HepG2 (cell line): ENCODE results near the gene GPS1. TPM values are rescaled to one million over a fixed set of nuclear protein-coding genes. Genes with fewer than 3 reads are reported as not detected.

Experiments used
- ATAD3A ChIP-seq: sonication (generic); formaldehyde crosslinking; IDR thresholded peaks from 2 replicates; pipeline ENCODE4 v1.4.0; 2020; ENCODE audit warnings: missing genetic modification reagents
- CENPX ChIP-seq: sonication (generic); formaldehyde crosslinking; IDR thresholded peaks from 2 replicates; pipeline ENCODE4 v1.9.0; 2021; ENCODE audit warnings: mild to moderate bottlenecking, missing genetic modification reagents, moderate library complexity
- ELF4 ChIP-seq: sonication (generic); formaldehyde crosslinking; IDR thresholded peaks from 2 replicates; pipeline ENCODE4 v1.5.0; 2020; ENCODE audit warnings: missing genetic modification reagents, mild to moderate bottlenecking, moderate library complexity, borderline replicate concordance
- EP300 ChIP-seq, 3 experiments: sonication (generic) in 1 of 3; formaldehyde crosslinking in 1 of 3; IDR thresholded peaks; 2 replicates each; pipeline versions ENCODE4 v1.5.1 to v1.6.1; 2011 to 2020; ENCODE audit warnings: low read depth in 2 of 3, low read length in 2 of 3, borderline replicate concordance in 1 of 3, improper control_type of control experiment in 1 of 3, mild to moderate bottlenecking in 1 of 3, missing genetic modification reagents in 1 of 3, moderate library complexity in 1 of 3
- FOXK1 ChIP-seq: sonication (generic); formaldehyde crosslinking; IDR thresholded peaks from 2 replicates; pipeline ENCODE4 v1.4.0; 2020; ENCODE audit warnings: low read depth, missing genetic modification reagents, borderline replicate concordance
- FOXK2 ChIP-seq: fragments of 450-650 bp; IDR thresholded peaks from 2 replicates; pipeline ENCODE4 v1.6.1; 2016
- GTF3A ChIP-seq: sonication (generic); formaldehyde crosslinking; conservative IDR thresholded peaks from 2 replicates; pipeline ENCODE4 v1.4.0; 2020; ENCODE audit warnings: mild to moderate bottlenecking, missing genetic modification reagents
- HDAC6 ChIP-seq: fragments of 200-600 bp; sonication (generic); IDR thresholded peaks from 2 replicates; pipeline ENCODE4 v1.7.0; 2017; ENCODE audit warnings: mild to moderate bottlenecking, antibody characterized with exemption, low read length, low read depth
- IRF2 ChIP-seq: IDR thresholded peaks from 2 replicates; pipeline ENCODE4 v1.6.1; 2018; ENCODE audit warnings: missing genetic modification reagents, missing compliant biosample characterization
- MAFG ChIP-seq: sonication (generic); formaldehyde crosslinking; IDR thresholded peaks from 2 replicates; pipeline ENCODE4 v1.5.1; 2020; ENCODE audit warnings: mild to moderate bottlenecking, missing genetic modification reagents
- NPAS2 ChIP-seq: sonication (generic); formaldehyde crosslinking; IDR thresholded peaks from 2 replicates; pipeline ENCODE4 v1.8.0; 2022; ENCODE audit warnings: mild to moderate bottlenecking, missing genetic modification reagents, borderline replicate concordance
- RFXANK ChIP-seq: IDR thresholded peaks from 2 replicates; pipeline ENCODE4 v1.6.1; 2016
- TAF1 ChIP-seq: sonication (generic); formaldehyde crosslinking; IDR thresholded peaks from 2 replicates; pipeline ENCODE4 v1.4.0; 2020; ENCODE audit warnings: missing genetic modification reagents
- THAP7 ChIP-seq: sonication (generic); formaldehyde crosslinking; IDR thresholded peaks from 2 replicates; pipeline ENCODE4 v1.8.1; 2023; ENCODE audit warnings: mild to moderate bottlenecking, missing genetic modification reagents
- TP53 ChIP-seq: sonication (generic); formaldehyde crosslinking; conservative IDR thresholded peaks from 2 replicates; pipeline ENCODE4 v1.4.0; 2020; ENCODE audit warnings: missing genetic modification reagents
- ZNF235 ChIP-seq: sonication (generic); formaldehyde crosslinking; IDR thresholded peaks from 2 replicates; pipeline ENCODE4 v1.8.1; 2023; ENCODE audit warnings: mild to moderate bottlenecking, missing genetic modification reagents, borderline replicate concordance
- ZNF276 ChIP-seq: sonication (generic); formaldehyde crosslinking; IDR thresholded peaks from 2 replicates; pipeline ENCODE4 v1.4.0; 2020; ENCODE audit warnings: mild to moderate bottlenecking, low read depth, missing genetic modification reagents
- ZNF484 ChIP-seq: sonication (generic); formaldehyde crosslinking; IDR thresholded peaks from 2 replicates; pipeline ENCODE4 v1.5.1; 2020; ENCODE audit warnings: mild to moderate bottlenecking, low read depth, missing genetic modification reagents, borderline replicate concordance
- ZNF841 ChIP-seq: sonication (generic); formaldehyde crosslinking; IDR thresholded peaks from 2 replicates; pipeline ENCODE4 v1.8.1; 2023; ENCODE audit warnings: missing genetic modification reagents, borderline replicate concordance
- polyA plus RNA-seq, 8 experiments: library from polyadenylated mRNA; depleted of rRNA in 3 of 8; stranded (reverse) in 7 of 8; unstranded in 1 of 8; fragments of >200 nt; fragmentation: Illumina TruSeq in 4 of 8; extraction: Trizol in 4 of 8; gene quantifications; 2 replicates each; pipeline versions ENCODE4 v1.2.1 to v1.2.3, GENCODE V29; 2011 to 2016; ENCODE audit warnings: low read depth in 4 of 8, missing spikeins in 1 of 8, mixed read lengths in 1 of 8; ENCODE audit not compliant: insufficient read depth in 1 of 8
- total RNA-seq, 5 experiments: library from RNA; depleted of rRNA; stranded (reverse); fragments of >200 nt; fragmentation: Illumina TruSeq; extraction: Trizol; gene quantifications; 2 replicates each; pipeline ENCODE4 v1.2.3, GENCODE V29; 2016; ENCODE audit warnings: low read depth in 1 of 5
- TF ChIP-seq, protein P1 (sequence below): sonication (generic); formaldehyde crosslinking; IDR thresholded peaks from 2 replicates; pipeline ENCODE4 v1.8.0; 2022; ENCODE audit warnings: missing genetic modification reagents, mild to moderate bottlenecking, borderline replicate concordance
- TF ChIP-seq, protein P2 (sequence below): sonication (generic); formaldehyde crosslinking; IDR thresholded peaks from 2 replicates; pipeline ENCODE4 v1.4.0; 2020; ENCODE audit warnings: low read depth, mild to moderate bottlenecking, missing genetic modification reagents
- TF ChIP-seq, protein P3 (sequence below): IDR thresholded peaks from 2 replicates; pipeline ENCODE4 v1.6.1; 2016

GPS1 gene
- total and polyA plus RNA-seq, 2 of the 13 experiments (the other 11 are each of a cell fraction or from before 2014, with no cell fraction given), result 124 to 128 TPM

GRCh38 chr17:82021107-82021899 is 30.4 kb upstream of the GPS1 start (continued):
- TF ChIP-seq HDAC6, result no peak
- TF ChIP-seq, protein P1, sequence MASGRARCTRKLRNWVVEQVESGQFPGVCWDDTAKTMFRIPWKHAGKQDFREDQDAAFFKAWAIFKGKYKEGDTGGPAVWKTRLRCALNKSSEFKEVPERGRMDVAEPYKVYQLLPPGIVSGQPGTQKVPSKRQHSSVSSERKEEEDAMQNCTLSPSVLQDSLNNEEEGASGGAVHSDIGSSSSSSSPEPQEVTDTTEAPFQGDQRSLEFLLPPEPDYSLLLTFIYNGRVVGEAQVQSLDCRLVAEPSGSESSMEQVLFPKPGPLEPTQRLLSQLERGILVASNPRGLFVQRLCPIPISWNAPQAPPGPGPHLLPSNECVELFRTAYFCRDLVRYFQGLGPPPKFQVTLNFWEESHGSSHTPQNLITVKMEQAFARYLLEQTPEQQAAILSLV (CRISPR knock-in tag), result no peak
- no peak for TF ChIP-seq ZNF484 (CRISPR knock-in tag)
- 0 out of 4 replicates have a peak, but pooled peaks of 1 of the 2 experiments have one; percentile 18 for TF ChIP-seq EP300 (IDR thresholded peaks at IDR 0.05; ENCODE audit: low read depth in 2 of 2, low read length in 2 of 2)
- 0 out of 2 replicates have a peak, but pooled peaks have one; percentile 32 for TF ChIP-seq EP300 (CRISPR knock-in tag; IDR thresholded peaks at IDR 0.05; ENCODE audit: borderline replicate concordance)
- no peak for TF ChIP-seq ATAD3A (CRISPR knock-in tag)
- no peak; the same call in 1 of the 2 replicates for TF ChIP-seq ZNF235 (CRISPR knock-in tag)
- 0 out of 2 replicates have a peak, but pooled peaks have one; percentile 44 for TF ChIP-seq GTF3A
- TF ChIP-seq ZNF841, result no peak
- TF ChIP-seq ZNF276 (CRISPR knock-in tag), result 0 out of 2 replicates have a peak, but pooled peaks have one; percentile 13
- TF ChIP-seq MAFG (CRISPR knock-in tag), result no peak
- TF ChIP-seq FOXK2, result no peak
- TF ChIP-seq, protein P2, sequence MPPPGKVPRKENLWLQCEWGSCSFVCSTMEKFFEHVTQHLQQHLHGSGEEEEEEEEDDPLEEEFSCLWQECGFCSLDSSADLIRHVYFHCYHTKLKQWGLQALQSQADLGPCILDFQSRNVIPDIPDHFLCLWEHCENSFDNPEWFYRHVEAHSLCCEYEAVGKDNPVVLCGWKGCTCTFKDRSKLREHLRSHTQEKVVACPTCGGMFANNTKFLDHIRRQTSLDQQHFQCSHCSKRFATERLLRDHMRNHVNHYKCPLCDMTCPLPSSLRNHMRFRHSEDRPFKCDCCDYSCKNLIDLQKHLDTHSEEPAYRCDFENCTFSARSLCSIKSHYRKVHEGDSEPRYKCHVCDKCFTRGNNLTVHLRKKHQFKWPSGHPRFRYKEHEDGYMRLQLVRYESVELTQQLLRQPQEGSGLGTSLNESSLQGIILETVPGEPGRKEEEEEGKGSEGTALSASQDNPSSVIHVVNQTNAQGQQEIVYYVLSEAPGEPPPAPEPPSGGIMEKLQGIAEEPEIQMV, result 0 out of 2 replicates have a peak, but pooled peaks have one; percentile 68
- TF ChIP-seq ELF4 (CRISPR knock-in tag), result no peak
- peak; percentile 73; the same call in 1 of the 2 replicates for TF ChIP-seq TP53
- TF ChIP-seq THAP7, result no peak; the same call in 1 of the 2 replicates
- no peak; the same call in 1 of the 2 replicates for TF ChIP-seq FOXK1 (CRISPR knock-in tag)
- TF ChIP-seq, protein P3, sequence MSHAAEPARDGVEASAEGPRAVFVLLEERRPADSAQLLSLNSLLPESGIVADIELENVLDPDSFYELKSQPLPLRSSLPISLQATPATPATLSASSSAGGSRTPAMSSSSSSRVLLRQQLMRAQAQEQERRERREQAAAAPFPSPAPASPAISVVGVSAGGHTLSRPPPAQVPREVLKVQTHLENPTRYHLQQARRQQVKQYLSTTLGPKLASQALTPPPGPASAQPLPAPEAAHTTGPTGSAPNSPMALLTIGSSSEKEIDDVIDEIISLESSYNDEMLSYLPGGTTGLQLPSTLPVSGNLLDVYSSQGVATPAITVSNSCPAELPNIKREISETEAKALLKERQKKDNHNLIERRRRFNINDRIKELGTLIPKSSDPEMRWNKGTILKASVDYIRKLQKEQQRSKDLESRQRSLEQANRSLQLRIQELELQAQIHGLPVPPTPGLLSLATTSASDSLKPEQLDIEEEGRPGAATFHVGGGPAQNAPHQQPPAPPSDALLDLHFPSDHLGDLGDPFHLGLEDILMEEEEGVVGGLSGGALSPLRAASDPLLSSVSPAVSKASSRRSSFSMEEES (CRISPR knock-in tag), result 0 out of 2 replicates have a peak, but pooled peaks have one; percentile 55
- no peak for TF ChIP-seq NPAS2 (CRISPR knock-in tag)
- TF ChIP-seq TAF1 (CRISPR knock-in tag), result peak; percentile 63; the same call in 1 of the 2 replicates
- TF ChIP-seq CENPX (CRISPR knock-in tag), result no peak
- peak; percentile 85 for TF ChIP-seq IRF2 (CRISPR knock-in tag)
- no peak for TF ChIP-seq RFXANK
